ENCODE data around the gene LEMD1. TPM values are rescaled to one million over a fixed set of nuclear protein-coding genes. Genes with fewer than 3 reads are reported as not detected.

LEMD1 gene
- total RNA-seq, 1 donor from 2014 or later = not detected

- intact Hi-C loops (cut with DNase I) = no loop called here
- DNase-seq (ENCODE audit: low spot score) (no peak), ATAC-seq (no peak)
These were observed 73.0 kb downstream of the LEMD1 start for GRCh38 chr1:205348554-205349487.

- intact Hi-C loops (cut with DNase I) = no loop called here
- DNase-seq (ENCODE audit: low spot score) = no peak
- no peak for ATAC-seq
These were observed 74.8 kb downstream of the LEMD1 start for GRCh38 chr1:205346956-205347574.

- ATAC-seq (no peak), DNase-seq (ENCODE audit: low spot score) (no peak)
- intact Hi-C loops (cut with DNase I) = no loop called here
These were observed 76.1 kb downstream of the LEMD1 start for GRCh38 chr1:205345761-205346160.

GRCh38 chr1:205344066-205344928 lies 77.6 kb downstream of the LEMD1 start:
- intact Hi-C loops (cut with DNase I) = no loop called here
- DNase-seq (ENCODE audit: low spot score) (no peak), ATAC-seq (peak; percentile 39)

- intact Hi-C loops (cut with DNase I) = no loop called here
- ATAC-seq (peak; percentile 17), DNase-seq (ENCODE audit: low spot score) (no peak)
These were observed 78.3 kb downstream of the LEMD1 start for GRCh38 chr1:205343431-205344065.

GRCh38 chr1:205342986-205343385 lies 78.9 kb downstream of the LEMD1 start:
- intact Hi-C loops (cut with DNase I) = no loop called here
- DNase-seq (ENCODE audit: low spot score) (no peak), ATAC-seq (no peak)

- DNase-seq (ENCODE audit: low spot score) (no peak), ATAC-seq (no peak)
- intact Hi-C loops (cut with DNase I) = no loop called here
These were observed 81.2 kb downstream of the LEMD1 start for GRCh38 chr1:205340676-205341075.

- no peak for DNase-seq (ENCODE audit: low spot score)
- intact Hi-C loops (cut with DNase I) = no loop called here
- ATAC-seq = no peak
These were observed 82.1 kb downstream of the LEMD1 start for GRCh38 chr1:205339717-205340116.

GRCh38 chr1:205339197-205339702 lies 82.6 kb downstream of the LEMD1 start:
- ATAC-seq (no peak), DNase-seq (ENCODE audit: low spot score) (no peak)
- intact Hi-C loops (cut with DNase I) = no loop called here

GRCh38 chr1:205338011-205338410 lies 83.8 kb downstream of the LEMD1 start:
- DNase-seq (ENCODE audit: low spot score) (no peak), ATAC-seq (no peak)
- intact Hi-C loops (cut with DNase I) = no loop called here

- ATAC-seq (no peak), DNase-seq (ENCODE audit: low spot score) (no peak)
- intact Hi-C loops (cut with DNase I) = no loop called here
These were observed 84.4 kb downstream of the LEMD1 start for GRCh38 chr1:205337481-205337880.

- DNase-seq (ENCODE audit: low spot score) (peak; percentile 86), ATAC-seq (peak; percentile 80)
- intact Hi-C loops (cut with DNase I) = no loop called here
These were observed 86.2 kb downstream of the LEMD1 start for GRCh38 chr1:205335692-205336091.

GRCh38 chr1:205332015-205332791 lies 89.7 kb downstream of the LEMD1 start:
- no peak for ATAC-seq
- intact Hi-C loops (cut with DNase I) = loop anchor here (5.0 kb wide), 1 partner anchor 210 kb away; the partner anchor contains the start of gene RBBP5
- DNase-seq (ENCODE audit: low spot score) = no peak

Small RNA genes within 50 kb of the gene (microRNA-seq; reads per million reads assigned to microRNA genes)
- 8.7 reads per million, percentile 21 among the genes with 10 or more reads in this experiment for gene MIR135B

Other genes with a start within 250 kb of the LEMD1 start
- 16.9 TPM for gene DSTYK, start 210.4 kb downstream of the LEMD1 start, total RNA-seq
- 14.8 TPM for gene TMCC2, start 194.1 kb downstream of the LEMD1 start, total RNA-seq
- gene NUAK2, start 100.3 kb downstream of the LEMD1 start, total RNA-seq = 4.7 TPM
- gene KLHDC8A, start 65.1 kb downstream of the LEMD1 start, total RNA-seq = 17.4 TPM
- gene BLACAT1, start 34.0 kb upstream of the LEMD1 start, total RNA-seq = 0.13 TPM
- 9.4 TPM for gene CDK18, start 82.6 kb upstream of the LEMD1 start, total RNA-seq
- gene ELK4, start 210.0 kb upstream of the LEMD1 start, total RNA-seq = 72.1 TPM